Measurements from ENCODE around the gene ARRB1.

DNA sequence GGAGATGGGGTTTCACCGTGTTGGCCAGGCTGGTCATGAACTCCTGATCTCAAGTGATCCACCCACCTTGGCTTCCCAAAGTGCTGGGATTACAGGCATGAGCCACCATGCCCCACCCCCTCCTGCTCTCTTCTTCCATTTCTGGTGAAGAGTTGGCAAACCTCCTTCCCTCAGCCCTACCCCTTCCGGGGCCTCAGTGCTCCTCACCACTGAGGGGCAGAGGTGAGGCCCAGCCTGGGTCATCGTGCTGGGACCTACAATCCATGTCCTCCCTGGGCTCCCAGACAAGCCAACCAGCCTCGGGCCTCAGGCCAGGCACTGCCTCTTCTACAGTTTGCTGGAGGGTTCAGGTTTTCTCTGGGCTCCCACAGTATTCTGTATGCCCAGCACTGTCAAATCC is 125.7 kb downstream of the ARRB1 start:
- TF ChIP-seq, protein P1, sequence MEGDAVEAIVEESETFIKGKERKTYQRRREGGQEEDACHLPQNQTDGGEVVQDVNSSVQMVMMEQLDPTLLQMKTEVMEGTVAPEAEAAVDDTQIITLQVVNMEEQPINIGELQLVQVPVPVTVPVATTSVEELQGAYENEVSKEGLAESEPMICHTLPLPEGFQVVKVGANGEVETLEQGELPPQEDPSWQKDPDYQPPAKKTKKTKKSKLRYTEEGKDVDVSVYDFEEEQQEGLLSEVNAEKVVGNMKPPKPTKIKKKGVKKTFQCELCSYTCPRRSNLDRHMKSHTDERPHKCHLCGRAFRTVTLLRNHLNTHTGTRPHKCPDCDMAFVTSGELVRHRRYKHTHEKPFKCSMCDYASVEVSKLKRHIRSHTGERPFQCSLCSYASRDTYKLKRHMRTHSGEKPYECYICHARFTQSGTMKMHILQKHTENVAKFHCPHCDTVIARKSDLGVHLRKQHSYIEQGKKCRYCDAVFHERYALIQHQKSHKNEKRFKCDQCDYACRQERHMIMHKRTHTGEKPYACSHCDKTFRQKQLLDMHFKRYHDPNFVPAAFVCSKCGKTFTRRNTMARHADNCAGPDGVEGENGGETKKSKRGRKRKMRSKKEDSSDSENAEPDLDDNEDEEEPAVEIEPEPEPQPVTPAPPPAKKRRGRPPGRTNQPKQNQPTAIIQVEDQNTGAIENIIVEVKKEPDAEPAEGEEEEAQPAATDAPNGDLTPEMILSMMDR (IDR thresholded peaks at IDR 0.05) = no peak
- no peak for TF ChIP-seq POLR2A (IDR thresholded peaks at IDR 0.05)
